GM12873 (cell line): ENCODE results near the gene CBLB.

Source experiments
- TF ChIP-seq, protein P1 (sequence below): IDR thresholded peaks from 2 replicates; pipeline ENCODE4 v1.5.1; 2012; ENCODE audit warnings: low read depth, mild to moderate bottlenecking, moderate library complexity, low read length, control low read depth; ENCODE audit not compliant: insufficient read depth; ENCODE audit errors: missing control alignments

CBLB gene

DNA sequence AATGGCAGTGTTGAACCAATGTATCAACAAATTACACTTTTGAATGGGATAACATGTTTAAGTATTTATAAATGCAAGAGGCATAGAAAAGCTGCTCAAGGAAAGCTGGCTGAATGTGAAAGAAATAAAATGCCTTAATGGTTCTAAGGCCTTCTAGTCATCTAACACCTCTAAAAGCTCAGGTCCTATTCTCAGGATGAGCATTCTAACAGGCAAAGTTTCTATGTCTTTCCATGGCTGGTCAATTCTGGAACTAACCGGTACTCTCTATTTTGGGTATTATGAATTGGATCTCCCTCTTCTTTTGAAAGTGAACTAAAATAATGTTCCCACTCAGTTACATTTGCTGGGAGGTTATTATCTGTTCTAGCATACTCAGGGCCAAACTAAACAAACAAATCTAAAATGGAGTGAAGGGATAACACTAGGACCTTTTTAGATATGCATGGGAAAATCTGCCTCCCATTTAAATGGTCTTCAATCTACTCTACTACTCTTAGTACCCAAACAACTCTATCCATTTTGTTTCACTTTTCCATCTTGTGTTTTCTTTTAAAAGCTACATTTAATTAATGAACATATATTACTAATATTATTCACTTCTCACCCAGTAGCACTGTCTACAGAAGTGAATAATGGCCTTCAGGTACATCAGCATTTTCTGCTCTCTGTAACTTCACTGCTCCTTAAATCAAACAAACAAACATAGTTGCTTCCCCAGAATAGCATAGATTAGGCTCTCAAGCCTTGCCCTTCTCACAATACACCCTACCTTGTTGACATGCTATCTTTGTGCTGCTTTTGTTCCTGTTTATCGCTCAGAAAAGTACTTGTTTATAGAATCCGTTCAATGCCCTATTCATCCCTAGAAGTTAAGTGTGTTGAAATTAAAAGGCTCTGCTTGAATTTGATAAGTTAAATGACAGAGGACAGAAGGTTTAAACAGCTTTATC is 46.4 kb downstream of the CBLB start:
- TF ChIP-seq, protein P1, sequence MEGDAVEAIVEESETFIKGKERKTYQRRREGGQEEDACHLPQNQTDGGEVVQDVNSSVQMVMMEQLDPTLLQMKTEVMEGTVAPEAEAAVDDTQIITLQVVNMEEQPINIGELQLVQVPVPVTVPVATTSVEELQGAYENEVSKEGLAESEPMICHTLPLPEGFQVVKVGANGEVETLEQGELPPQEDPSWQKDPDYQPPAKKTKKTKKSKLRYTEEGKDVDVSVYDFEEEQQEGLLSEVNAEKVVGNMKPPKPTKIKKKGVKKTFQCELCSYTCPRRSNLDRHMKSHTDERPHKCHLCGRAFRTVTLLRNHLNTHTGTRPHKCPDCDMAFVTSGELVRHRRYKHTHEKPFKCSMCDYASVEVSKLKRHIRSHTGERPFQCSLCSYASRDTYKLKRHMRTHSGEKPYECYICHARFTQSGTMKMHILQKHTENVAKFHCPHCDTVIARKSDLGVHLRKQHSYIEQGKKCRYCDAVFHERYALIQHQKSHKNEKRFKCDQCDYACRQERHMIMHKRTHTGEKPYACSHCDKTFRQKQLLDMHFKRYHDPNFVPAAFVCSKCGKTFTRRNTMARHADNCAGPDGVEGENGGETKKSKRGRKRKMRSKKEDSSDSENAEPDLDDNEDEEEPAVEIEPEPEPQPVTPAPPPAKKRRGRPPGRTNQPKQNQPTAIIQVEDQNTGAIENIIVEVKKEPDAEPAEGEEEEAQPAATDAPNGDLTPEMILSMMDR = no peak

DNA sequence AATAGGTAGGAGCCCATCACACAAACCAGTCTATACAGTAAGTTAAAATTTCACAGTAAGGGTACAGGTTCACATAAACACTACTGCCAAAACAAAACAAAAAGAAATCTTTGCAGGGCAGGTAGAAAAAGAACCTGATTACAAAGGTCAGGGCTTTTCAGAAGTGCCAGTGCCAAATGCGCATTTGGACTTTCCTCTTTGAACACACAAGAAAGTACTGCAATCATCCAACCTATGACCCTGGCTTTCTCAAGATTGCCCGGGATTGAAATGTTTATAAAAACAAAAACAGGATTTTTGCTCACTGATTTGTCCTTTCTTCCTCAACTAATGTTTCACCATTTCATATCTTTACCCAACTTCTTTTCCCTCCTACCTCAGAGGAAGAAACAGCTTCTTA is 47.4 kb downstream of the CBLB start:
- TF ChIP-seq, protein P1 = no peak

DNA sequence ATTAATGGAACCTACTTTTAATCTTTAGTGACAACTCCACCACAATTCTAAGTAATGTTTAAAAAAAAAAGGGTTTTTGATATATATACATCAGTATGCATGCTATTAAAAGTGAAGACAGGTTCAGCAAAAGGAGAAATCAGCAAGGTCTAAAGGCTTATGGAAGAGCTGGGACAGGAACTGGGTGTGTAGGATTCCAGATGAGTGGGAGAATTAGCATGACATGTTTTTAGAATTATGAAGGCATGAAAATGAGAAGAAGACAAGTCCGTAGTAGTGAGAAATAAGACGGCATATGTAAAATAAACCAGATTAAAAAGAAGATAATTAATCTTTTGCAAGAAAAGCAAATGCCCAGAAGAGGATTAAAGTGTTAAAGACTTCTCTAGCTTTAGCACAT is 52.0 kb downstream of the CBLB start:
- TF ChIP-seq, protein P1 = no peak

DNA sequence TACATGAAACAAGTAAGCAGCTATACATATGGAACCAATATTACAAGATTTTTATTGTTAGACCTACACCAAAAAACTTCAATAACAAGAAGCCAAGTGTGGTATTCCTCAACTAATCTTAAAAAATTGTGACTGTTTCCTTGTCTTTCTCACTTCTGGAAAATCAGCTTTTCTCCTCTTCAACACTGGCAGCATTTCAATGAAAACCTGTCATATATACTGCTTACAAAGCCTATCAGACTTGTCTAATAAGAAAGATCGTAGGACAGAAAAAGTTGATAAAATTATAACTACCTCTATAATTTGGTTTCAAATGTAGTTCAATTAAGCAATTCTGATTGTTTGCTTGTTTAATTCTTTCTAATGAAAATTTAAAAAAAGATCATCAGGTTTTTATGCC is 55.1 kb downstream of the CBLB start:
- TF ChIP-seq, protein P1 = no peak

DNA sequence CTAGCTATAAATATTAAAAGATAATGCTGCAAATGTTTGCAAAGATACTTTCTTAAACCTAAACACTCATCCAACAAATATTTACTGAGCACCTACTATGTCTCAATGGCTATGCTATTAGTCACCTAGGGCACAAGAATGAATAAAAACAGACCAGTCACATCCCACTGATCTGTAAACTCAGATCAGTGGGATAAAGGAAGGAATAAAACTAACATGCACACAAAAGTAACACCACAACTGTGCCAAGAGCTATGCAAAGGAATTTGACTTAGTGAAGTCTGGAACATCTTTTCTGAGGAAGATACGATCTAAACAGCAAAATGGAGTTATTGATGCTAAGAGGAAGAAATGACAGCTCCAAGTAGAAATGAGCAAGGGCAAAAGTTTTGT is 56.6 kb downstream of the CBLB start:
- TF ChIP-seq, protein P1 = no peak

DNA sequence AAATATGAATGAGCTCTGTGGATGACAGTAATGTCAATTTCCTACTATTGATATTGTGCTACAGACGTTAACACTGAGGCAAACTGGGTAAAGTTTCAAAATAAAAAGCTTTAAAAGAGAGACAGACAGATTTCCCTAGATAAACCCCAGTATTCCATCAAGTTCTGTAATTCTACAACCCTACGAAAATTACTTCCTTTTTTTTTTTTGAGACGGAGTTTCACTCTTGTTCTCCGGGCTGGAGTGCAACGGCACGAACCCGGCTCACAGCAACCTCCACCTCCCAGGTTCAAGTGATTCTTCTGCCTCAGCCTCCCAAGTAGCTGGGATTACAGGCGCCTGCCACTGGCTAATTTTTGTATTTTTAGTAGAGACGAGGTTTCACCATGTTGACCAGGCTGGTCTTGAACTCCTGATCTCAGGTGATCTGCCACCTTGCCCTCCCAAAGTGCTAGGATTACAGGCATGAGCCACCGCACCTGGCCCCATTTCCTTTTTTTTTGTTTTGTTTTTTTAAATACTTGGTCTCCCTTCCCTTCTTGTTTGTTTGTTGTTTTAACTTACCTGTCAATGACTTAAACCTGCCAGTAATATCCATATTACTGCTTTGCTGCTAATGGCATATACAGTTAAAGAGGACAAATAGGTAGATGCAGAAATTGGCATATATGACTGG is 57.2 kb downstream of the CBLB start:
- TF ChIP-seq, protein P1 = no peak

DNA sequence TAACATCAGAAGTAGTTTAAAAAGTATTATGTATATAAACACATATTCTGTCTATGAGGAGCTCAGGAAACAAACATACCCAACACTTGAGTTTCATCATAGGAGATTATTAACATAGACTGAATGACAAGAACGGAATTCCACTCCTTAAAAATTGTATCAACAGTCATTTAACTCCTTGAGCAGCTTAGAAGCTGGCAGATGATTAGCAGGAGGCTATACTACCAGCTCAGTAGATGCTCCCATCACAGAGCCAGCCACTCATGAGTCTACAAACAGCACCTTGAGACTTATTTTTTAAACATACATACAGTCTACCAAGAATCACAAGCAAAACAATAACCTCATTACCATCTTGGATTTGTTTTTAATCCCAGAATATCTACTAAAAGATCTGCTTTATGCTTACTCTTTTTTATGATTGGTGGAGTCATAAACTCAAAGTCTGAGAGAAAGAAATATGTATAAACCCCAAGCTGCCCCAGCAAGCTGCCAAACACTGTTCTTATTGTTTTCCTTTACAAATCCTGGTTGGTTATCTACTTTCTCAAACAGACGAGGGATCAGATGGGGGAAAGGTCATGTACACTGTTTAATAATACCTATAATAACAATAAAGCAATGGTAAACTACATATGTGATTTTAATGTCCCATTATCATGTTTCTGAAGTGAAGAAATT is 59.5 kb downstream of the CBLB start:
- TF ChIP-seq, protein P1 = no peak
